Stimulated activated CD8-positive, alpha-beta memory T cell treated with anti-CD3 and anti-CD28 coated beads, Interleukin-4, amount 100 ng/mL, for 24 hours (primary cell): ENCODE results near the gene EED.
A peak's percentile ranks its signal among the peaks of the same experiment; 100 is the strongest.
"Not testable (repeated sequence)": the region's sequence is repeated elsewhere in the genome, so short reads cannot be mapped to it uniquely, and the experiment has no call there.

Experiments
- DNase-seq: peaks from one replicate; pipeline ENCODE4 v3.0.0-alpha.2; 2020; ENCODE audit warnings: low read depth

EED gene

GRCh38 chr11:86292912-86293616 is 48.5 kb downstream of the EED start:
- DNase-seq, result no peak

- DNase-seq, result no peak
Observed at GRCh38 chr11:86294026-86294425, 49.5 kb downstream of the EED start.

GRCh38 chr11:86301742-86302091 is 57.2 kb downstream of the EED start:
- no peak for DNase-seq

GRCh38 chr11:86302092-86302793 is 57.7 kb downstream of the EED start, which contains the start of gene HIKESHI:
Gene HIKESHI (plus strand): TSS chr11:86302240. CDS start chr11:86302449, 209 bp downstream.
- DNase-seq, result peak; percentile 86

GRCh38 chr11:86303257-86303656 is 58.7 kb downstream of the EED start:
- no peak for DNase-seq

GRCh38 chr11:86308710-86309109 is 64.2 kb downstream of the EED start:
- DNase-seq, result not testable (repeated sequence)

GRCh38 chr11:86313793-86314192 is 69.2 kb downstream of the EED start:
- no peak for DNase-seq

- no peak for DNase-seq
Observed at GRCh38 chr11:86314636-86315035, 70.1 kb downstream of the EED start.
